Common myeloid progenitor, CD34-positive (primary cell): ENCODE results near the gene MLF1.

ENCODE experiments used
- CTCF ChIA-PET: fragments of 350-600 bp; sonication (Branson Sonifier 250); formaldehyde crosslinking; loops from one replicate; lab custom pipeline; 2021; ENCODE audit warnings: antibody characterized with exemption; lab: Charles Lee
- POLR2A ChIA-PET: fragments of 350-600 bp; sonication (Branson Sonifier 250); formaldehyde crosslinking; loops from one replicate; lab custom pipeline; 2021; ENCODE audit warnings: antibody characterized with exemption; lab: Charles Lee
- DNase-seq, 3 donors: peaks; one replicate each; pipeline versions ENCODE4 v3.0.0 to v3.0.0-alpha.2; 2013
- H3K27ac ChIP-seq, 2 experiments: 1 replicate in 1 of 2; 2 replicates in 1 of 2; pipeline ENCODE4 v1.7.0; 2013; ENCODE audit warnings: inconsistent platforms in 2 of 2, low read length in 2 of 2, mild to moderate bottlenecking in 2 of 2, low read depth in 1 of 2, moderate library complexity in 1 of 2; ENCODE audit not compliant: severe bottlenecking in 2 of 2, insufficient read depth in 1 of 2, poor library complexity in 1 of 2
- H3K27me3 ChIP-seq, 5 experiments: replicated peaks in 2 of 5; 1 replicate in 3 of 5; 2 replicates in 2 of 5; pipeline versions ENCODE4 v1.6.1 to v1.7.0; 2013; ENCODE audit warnings: low read length in 4 of 5, mild to moderate bottlenecking in 2 of 5, moderate library complexity in 2 of 5, inconsistent platforms in 1 of 5; ENCODE audit not compliant: insufficient read depth in 5 of 5, control insufficient read depth in 4 of 5
- H3K36me3 ChIP-seq, 4 experiments: 1 replicate in 2 of 4; 2 replicates in 2 of 4; pipeline versions ENCODE4 v1.6.1 to v1.7.0; 2013; ENCODE audit warnings: low read length in 3 of 4, control low read depth in 1 of 4, mild to moderate bottlenecking in 1 of 4; ENCODE audit not compliant: control insufficient read depth in 4 of 4, insufficient read depth in 4 of 4
- H3K4me1 ChIP-seq, 4 experiments: 1 replicate in 3 of 4; 2 replicates in 1 of 4; pipeline versions ENCODE4 v1.6.1 to v1.7.1; 2013; ENCODE audit warnings: low read length in 3 of 4, mild to moderate bottlenecking in 3 of 4, control low read depth in 1 of 4, inconsistent platforms in 1 of 4, moderate library complexity in 1 of 4; ENCODE audit not compliant: control insufficient read depth in 4 of 4, insufficient read depth in 4 of 4; ENCODE audit errors: control extremely low read depth in 1 of 4
- H3K4me3 ChIP-seq, 7 experiments: 1 replicate in 4 of 7; 2 replicates in 3 of 7; pipeline versions ENCODE4 v1.5.1 to v1.7.0; 2013; ENCODE audit warnings: mild to moderate bottlenecking in 7 of 7, low read length in 6 of 7, moderate library complexity in 6 of 7, inconsistent platforms in 2 of 7, low read depth in 2 of 7, control low read depth in 1 of 7; ENCODE audit not compliant: insufficient read depth in 4 of 7, control insufficient read depth in 1 of 7; ENCODE audit errors: extremely low read depth in 1 of 7
- H3K9me3 ChIP-seq, 5 experiments: 1 replicate in 4 of 5; 2 replicates in 1 of 5; pipeline versions ENCODE4 v1.6.1 to v1.7.1; 2013; ENCODE audit warnings: low read length in 4 of 5, mild to moderate bottlenecking in 2 of 5, inconsistent platforms in 1 of 5, low read depth in 1 of 5, moderate library complexity in 1 of 5; ENCODE audit not compliant: control insufficient read depth in 4 of 5, insufficient read depth in 2 of 5; ENCODE audit errors: control extremely low read depth in 1 of 5
- WGBS: methylation state at CpG from one replicate; pipeline ENCODE4 v1.1.5; 2013; ENCODE audit not compliant: insufficient coverage; 5-methylcytosine and 5-hydroxymethylcytosine counted together

MLF1 gene

GRCh38 chr3:158651192-158651591, 80.2 kb downstream of the MLF1 start:
- H3K4me3 ChIP-seq = no peak overlapping the region
- no peaks in the 10 kb centered on the region for H3K4me1 ChIP-seq
- H3K27ac ChIP-seq = no peak overlapping the region
- H3K27me3 ChIP-seq = no peaks in the 10 kb centered on the region
- WGBS = no CpG with 5 or more reads among the region's 2 CpGs
- peaks cover 5 to 60% (median 33%) of the 10 kb centered on the region in 4 experiments for H3K36me3 ChIP-seq
- no peak for DNase-seq
- CTCF ChIA-PET = interaction anchor here (0.9 to 1.7 kb wide), 3 partner anchors 73 to 138 kb away, joined by 3 to 5 read pairs (median 3); no protein-coding TSS in a partner anchor
- no peaks in the 10 kb centered on the region for H3K9me3 ChIP-seq
- POLR2A ChIA-PET = no interaction called here

- Histone ChIP-seq H3K27ac (no peak overlapping the region), H3K36me3 (peaks cover 5 to 59% (median 33%) of the 10 kb centered on the region in 4 experiments), H3K4me3 (no peak overlapping the region), H3K27me3 (no peaks in the 10 kb centered on the region), H3K9me3 (no peaks in the 10 kb centered on the region), H3K4me1 (no peaks in the 10 kb centered on the region)
- CTCF ChIA-PET = interaction anchor here (0.8 to 2.8 kb wide), 5 partner anchors 7 to 145 kb away, joined by 3 to 11 read pairs (median 4); no protein-coding TSS in a partner anchor
- DNase-seq = no peak
- 100% methylated on average over 1 of the region's 3 CpGs for WGBS
- POLR2A ChIA-PET = no interaction called here
Observed at GRCh38 chr3:158652463-158652862, 81.5 kb downstream of the MLF1 start.
